HCT116 (cell line): ENCODE results near the gene SYNDIG1. TPM values are rescaled to one million over a fixed set of nuclear protein-coding genes. Genes with fewer than 3 reads are reported as not detected.
"Not testable (repeated sequence)": the region's sequence is repeated elsewhere in the genome, so short reads cannot be mapped to it uniquely, and the experiment has no call there.

Experiments
- ATAC-seq: fragments of 200-7000 bp; cut with Tn5 transposase; 2 replicates; pipeline ENCODE4 v1.9.1; 2020; ENCODE audit warnings: mild to moderate bottlenecking, moderate library complexity
- BruUV-seq: library from RNA; stranded (reverse); fragments of 400-500 nt; replicated peaks from 2 replicates; lab custom pipeline; 2021; lab: Mats Ljungman, UMichigan
- CTCF ChIA-PET: fragments of 300-600 bp; sonication (Branson Sonifier 250); formaldehyde crosslinking; loops from one replicate; lab custom pipeline; 2021; ENCODE audit warnings: antibody characterized with exemption; lab: Charles Lee
- POLR2A ChIA-PET: fragments of 300-600, 350-600 bp; sonication (Branson Sonifier 250); formaldehyde crosslinking; loops from one replicate; lab custom pipeline; 2021; ENCODE audit warnings: antibody characterized with exemption; lab: Charles Lee
- RAD21 ChIA-PET, 2 experiments: fragments of 300-600 bp; sonication (Branson Sonifier 250); formaldehyde crosslinking; loops; one replicate each; lab custom pipeline; 2023; ENCODE audit warnings: low total read pairs in 2 of 2; ENCODE audit not compliant: uncharacterized antibody in 2 of 2, unreplicated experiment in 2 of 2, low non-redundant PET in 1 of 2; lab: Charles Lee
- DNase-seq: peaks from one replicate; pipeline ENCODE4 v3.0.0-alpha.2; 2010; ENCODE audit warnings: low read depth, low spot score
- H2AFZ ChIP-seq: fragments of 200-600 bp; shearing (Covaris generic), sonication (generic); 2 replicates; pipeline ENCODE4 v1.6.1; 2017; ENCODE audit warnings: low read depth, mixed run types, mixed read lengths, antibody characterized with exemption, low read length; ENCODE audit not compliant: poor library complexity, severe bottlenecking
- H3K27ac ChIP-seq: 2 replicates; pipeline ENCODE4 v1.5.1; 2012; ENCODE audit warnings: low read depth, low read length
- H3K27me3 ChIP-seq: fragments of 200-600 bp; sonication (generic); 2 replicates; pipeline ENCODE4 v1.6.1; 2016; ENCODE audit warnings: mixed run types, low read length, mixed read lengths; ENCODE audit not compliant: insufficient read depth
- H3K36me3 ChIP-seq, 2 experiments: fragments of 200-500 bp in 1 of 2; fragments of 200-600 bp in 1 of 2; sonication (Bioruptor generic) in 1 of 2; sonication (generic) in 1 of 2; 2 replicates each; pipeline versions ENCODE4 v1.5.1 to v1.6.1; 2014 to 2016; ENCODE audit warnings: low read length in 2 of 2, inconsistent platforms in 1 of 2, mixed read lengths in 1 of 2, mixed run types in 1 of 2; ENCODE audit not compliant: insufficient read depth in 2 of 2, control insufficient read depth in 1 of 2
- H3K4me1 ChIP-seq, 2 experiments: fragments of 200-600 bp in 1 of 2; sonication (generic) in 1 of 2; 2 replicates each; pipeline versions ENCODE4 v1.5.1 to v1.6.1; 2012 to 2017; ENCODE audit warnings: low read length in 2 of 2, inconsistent platforms in 1 of 2, mild to moderate bottlenecking in 1 of 2, mixed read lengths in 1 of 2, mixed run types in 1 of 2, moderate library complexity in 1 of 2; ENCODE audit not compliant: insufficient read depth in 2 of 2, control insufficient read depth in 1 of 2
- H3K4me2 ChIP-seq: fragments of 200-600 bp; sonication (generic); 2 replicates; pipeline ENCODE4 v1.6.1; 2017; ENCODE audit warnings: mixed run types, low read length, mixed read lengths
- H3K4me3 ChIP-seq, 2 experiments: fragments of 200-600 bp in 1 of 2; sonication (generic) in 1 of 2; replicated peaks in 1 of 2; 2 replicates each; pipeline ENCODE4 v1.5.1; 2011 to 2016; ENCODE audit warnings: low read length in 2 of 2, control low read depth in 1 of 2, low read depth in 1 of 2, mild to moderate bottlenecking in 1 of 2, mixed read lengths in 1 of 2, mixed run types in 1 of 2
- H3K79me2 ChIP-seq: fragments of 200-600 bp; sonication (generic); 2 replicates; pipeline ENCODE4 v1.6.1; 2017; ENCODE audit warnings: mild to moderate bottlenecking, mixed run types, low read length, moderate library complexity, mixed read lengths; ENCODE audit not compliant: insufficient read depth
- H3K9ac ChIP-seq: fragments of 200-600 bp; sonication (generic); 2 replicates; pipeline ENCODE4 v1.6.1; 2016; ENCODE audit warnings: low read length, mixed read lengths
- H3K9me2 ChIP-seq: fragments of 200-600 bp; sonication (generic), shearing (Covaris generic); 2 replicates; pipeline ENCODE4 v1.6.1; 2017; ENCODE audit warnings: mixed run types, mild to moderate bottlenecking, moderate library complexity; ENCODE audit not compliant: insufficient read depth
- H3K9me3 ChIP-seq, 2 experiments: fragments of 200-500 bp in 1 of 2; fragments of 200-600 bp in 1 of 2; sonication (Bioruptor generic) in 1 of 2; sonication (generic) in 1 of 2; 2 replicates each; pipeline ENCODE4 v1.6.1; 2014 to 2017; ENCODE audit warnings: low read length in 2 of 2, mixed read lengths in 2 of 2, inconsistent platforms in 1 of 2, low read depth in 1 of 2, mild to moderate bottlenecking in 1 of 2, mixed run types in 1 of 2, moderate library complexity in 1 of 2; ENCODE audit not compliant: control insufficient read depth in 1 of 2, insufficient read depth in 1 of 2
- H4K20me1 ChIP-seq: fragments of 200-600 bp; sonication (generic), shearing (Covaris generic); 2 replicates; pipeline ENCODE4 v1.6.1; 2017; ENCODE audit warnings: mixed run types, mild to moderate bottlenecking, moderate library complexity; ENCODE audit not compliant: insufficient read depth
- CBX3 ChIP-seq: IDR thresholded peaks from 2 replicates; pipeline ENCODE4 v1.6.1; 2012; ENCODE audit warnings: low read depth
- EGR1 ChIP-seq: IDR thresholded peaks from 2 replicates; pipeline ENCODE4 v1.6.1; 2012; ENCODE audit warnings: low read depth
- ELF1 ChIP-seq: IDR thresholded peaks from 2 replicates; pipeline ENCODE4 v1.6.1; 2012; ENCODE audit warnings: low read depth, borderline replicate concordance
- EZH2 ChIP-seq: fragments of 200-600 bp; sonication (generic); IDR thresholded peaks from 2 replicates; pipeline ENCODE4 v1.6.1; 2017; ENCODE audit warnings: antibody characterized with exemption, mixed run types
- FOSL1 ChIP-seq: IDR thresholded peaks from 2 replicates; pipeline ENCODE4 v1.6.1; 2012; ENCODE audit warnings: low read depth
- POLR2A ChIP-seq: IDR thresholded peaks from 2 replicates; pipeline ENCODE4 v1.7.0; 2011; ENCODE audit warnings: borderline replicate concordance; ENCODE audit not compliant: insufficient read depth, insufficient read length; ENCODE audit errors: extremely low read depth
- POLR2AphosphoS5 ChIP-seq: IDR thresholded peaks from 2 replicates; pipeline ENCODE4 v1.6.1; 2011; ENCODE audit warnings: mild to moderate bottlenecking, low read depth, low read length, moderate library complexity
- RAD21 ChIP-seq: IDR thresholded peaks from 2 replicates; pipeline ENCODE4 v1.6.1; 2012; ENCODE audit warnings: low read depth, mild to moderate bottlenecking
- SP1 ChIP-seq: IDR thresholded peaks from 2 replicates; pipeline ENCODE4 v1.6.1; 2012; ENCODE audit warnings: low read depth
- TCF7L2 ChIP-seq: IDR thresholded peaks from 2 replicates; pipeline ENCODE4 v1.7.0; 2011; ENCODE audit warnings: borderline replicate concordance, inconsistent platforms; ENCODE audit not compliant: insufficient read depth, insufficient read length; ENCODE audit errors: extremely low read depth
- ZFX ChIP-seq: fragments of 450-650 bp; IDR thresholded peaks from 2 replicates; pipeline ENCODE4 v1.6.1; 2017
- intact Hi-C: fragments of 100-400 bp; cut with micrococcal nuclease; formaldehyde crosslinking; loops from 2 replicates; pipeline ENCODE4 v1.10.0; 2022
- total RNA-seq: library from RNA; stranded (reverse); gene quantifications from one replicate; pipeline ENCODE4 v1.2.1, GENCODE V29; 2021; ENCODE audit not compliant: unreplicated experiment
- TF ChIP-seq, protein P1 (sequence below), 3 experiments: fragments of 200-600 bp in 1 of 3; sonication (generic) in 1 of 3; IDR thresholded peaks in 2 of 3; conservative IDR thresholded peaks in 1 of 3; 2 replicates each; pipeline ENCODE4 v1.5.1; 2012 to 2017; ENCODE audit warnings: low read depth in 2 of 3, low read length in 2 of 3, antibody characterized with exemption in 1 of 3, borderline replicate concordance in 1 of 3, control low read depth in 1 of 3, mild to moderate bottlenecking in 1 of 3, mixed read lengths in 1 of 3, mixed run types in 1 of 3, moderate library complexity in 1 of 3; ENCODE audit not compliant: insufficient read depth in 1 of 3
- TF ChIP-seq, protein P2 (sequence below): IDR thresholded peaks from 2 replicates; pipeline ENCODE4 v1.6.1; 2012; ENCODE audit warnings: low read depth
- TF ChIP-seq, protein P3 (sequence below): IDR thresholded peaks from 2 replicates; pipeline ENCODE4 v1.6.1; 2012

The SYNDIG1 gene
- total RNA-seq, 1 experiment from 2014 or later, result not detected

DNA sequence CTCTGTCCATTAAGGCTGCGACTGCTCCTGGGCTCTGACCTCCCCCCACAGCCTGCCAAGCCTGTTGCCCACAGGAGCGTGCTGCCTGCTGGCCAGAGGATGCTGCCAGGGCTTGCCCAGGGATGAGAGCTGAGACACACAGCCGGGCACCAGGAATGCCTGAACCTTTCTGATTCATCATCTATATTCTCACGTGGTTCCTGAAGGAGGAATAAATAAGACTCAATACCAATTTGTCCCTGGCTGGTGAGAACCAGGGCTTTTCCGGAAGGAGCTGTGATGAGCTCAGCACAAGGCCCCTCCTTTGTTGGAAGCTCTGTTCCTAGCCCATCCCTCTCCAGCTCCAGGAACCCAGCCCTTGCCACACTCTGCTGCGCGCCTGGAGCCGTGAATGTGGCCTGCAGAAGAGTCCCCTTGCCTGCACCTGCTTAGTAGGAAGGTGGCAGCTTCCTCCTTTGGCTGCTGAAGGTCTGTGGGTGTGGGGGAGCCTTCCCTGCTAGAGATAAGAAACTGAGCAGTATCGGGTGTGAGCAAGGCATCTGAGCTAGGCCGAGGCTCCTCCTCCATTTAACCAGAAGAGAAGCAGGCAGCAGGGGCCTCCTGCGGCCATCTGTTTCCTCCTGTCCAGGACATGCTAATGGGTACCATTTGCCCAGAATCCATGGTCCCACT is 37.9 kb downstream of the SYNDIG1 start (continued):
- TF ChIP-seq, protein P1, sequence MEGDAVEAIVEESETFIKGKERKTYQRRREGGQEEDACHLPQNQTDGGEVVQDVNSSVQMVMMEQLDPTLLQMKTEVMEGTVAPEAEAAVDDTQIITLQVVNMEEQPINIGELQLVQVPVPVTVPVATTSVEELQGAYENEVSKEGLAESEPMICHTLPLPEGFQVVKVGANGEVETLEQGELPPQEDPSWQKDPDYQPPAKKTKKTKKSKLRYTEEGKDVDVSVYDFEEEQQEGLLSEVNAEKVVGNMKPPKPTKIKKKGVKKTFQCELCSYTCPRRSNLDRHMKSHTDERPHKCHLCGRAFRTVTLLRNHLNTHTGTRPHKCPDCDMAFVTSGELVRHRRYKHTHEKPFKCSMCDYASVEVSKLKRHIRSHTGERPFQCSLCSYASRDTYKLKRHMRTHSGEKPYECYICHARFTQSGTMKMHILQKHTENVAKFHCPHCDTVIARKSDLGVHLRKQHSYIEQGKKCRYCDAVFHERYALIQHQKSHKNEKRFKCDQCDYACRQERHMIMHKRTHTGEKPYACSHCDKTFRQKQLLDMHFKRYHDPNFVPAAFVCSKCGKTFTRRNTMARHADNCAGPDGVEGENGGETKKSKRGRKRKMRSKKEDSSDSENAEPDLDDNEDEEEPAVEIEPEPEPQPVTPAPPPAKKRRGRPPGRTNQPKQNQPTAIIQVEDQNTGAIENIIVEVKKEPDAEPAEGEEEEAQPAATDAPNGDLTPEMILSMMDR (IDR thresholded peaks at IDR 0.05 in 2 of 3, conservative IDR thresholded peaks at IDR 0.05 in 1 of 3; ENCODE audit: borderline replicate concordance in 1 of 3, insufficient read depth in 1 of 3, low read depth in 2 of 3, low read length in 2 of 3), result no peak
- TF ChIP-seq EZH2 (no peak), TCF7L2 (no peak)

DNA sequence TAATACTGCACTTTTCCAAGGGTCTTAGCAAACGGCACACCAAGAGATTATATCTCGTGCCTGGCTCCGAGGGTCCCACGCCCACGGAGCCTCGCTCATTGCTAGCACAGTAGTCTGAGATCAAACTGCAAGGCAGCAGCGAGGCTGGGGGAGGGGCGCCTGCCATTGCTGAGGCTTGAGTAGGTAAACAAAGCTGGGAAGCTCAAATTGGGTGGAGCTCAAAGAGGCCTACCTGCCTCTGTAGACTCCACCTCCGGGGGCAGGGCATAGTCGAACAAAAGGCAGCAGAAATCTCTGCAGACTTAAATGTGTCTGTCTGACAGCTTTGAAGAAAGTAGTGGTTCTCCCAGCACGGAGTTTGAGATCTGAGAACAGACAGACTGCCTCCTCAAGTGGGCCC is 43.0 kb downstream of the SYNDIG1 start:
- H3K4me3 ChIP-seq, H3K27me3 ChIP-seq, H3K4me2 ChIP-seq, DNase-seq, ATAC-seq, H3K9me3 ChIP-seq, H3K9me2 ChIP-seq, RAD21 ChIA-PET, H2AFZ ChIP-seq, H3K27ac ChIP-seq, H3K9ac ChIP-seq, intact Hi-C loops, H4K20me1 ChIP-seq, H3K4me1 ChIP-seq, BruUV-seq, POLR2A ChIA-PET, H3K36me3 ChIP-seq, H3K79me2 ChIP-seq, CTCF ChIA-PET: not testable (repeated sequence)

DNA sequence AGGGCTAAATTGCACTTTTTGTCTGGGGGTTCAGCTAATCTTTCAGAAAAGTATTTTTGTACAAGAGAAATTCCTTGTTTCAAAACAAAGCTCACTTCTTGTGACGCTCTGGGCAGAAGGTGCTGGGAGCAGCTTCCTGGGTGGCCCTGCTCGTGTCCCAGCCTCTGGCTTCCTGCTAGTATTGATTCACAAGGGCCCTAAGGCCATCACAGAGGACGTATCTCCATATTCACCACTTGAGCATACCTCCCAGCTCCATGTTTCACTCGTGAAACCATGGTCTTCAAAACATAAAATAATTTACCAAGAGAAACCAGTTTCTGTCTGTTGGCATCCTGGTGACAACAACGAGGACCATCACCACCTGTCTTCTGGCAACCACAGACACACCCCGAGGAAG is 49.1 kb downstream of the SYNDIG1 start:
- H3K36me3 ChIP-seq, result no peaks in the 10 kb centered on the region
- H4K20me1 ChIP-seq, result no peaks in the 10 kb centered on the region
- DNase-seq, result no peak
- ATAC-seq, result no peak
- intact Hi-C loops, result no loop called here
- H3K9me2 ChIP-seq, result no peaks in the 10 kb centered on the region
- no peaks in the 10 kb centered on the region for H3K9me3 ChIP-seq
- ChIA-PET RAD21 (no interaction called here), CTCF (no interaction called here), POLR2A (no interaction called here)
- no peak overlapping the region for H3K4me2 ChIP-seq
- H3K27me3 ChIP-seq, result 0 out of 2 replicates have a peak, but pooled peaks cover 3% of the 10 kb centered on the region
- no TSS peak for BruUV-seq
- no peaks in the 10 kb centered on the region for H3K79me2 ChIP-seq
- H3K4me1 ChIP-seq, result no peaks in the 10 kb centered on the region
- H3K27ac ChIP-seq, result no peak overlapping the region
- no peak overlapping the region for H2AFZ ChIP-seq
- H3K4me3 ChIP-seq, result no peak overlapping the region
- no peak overlapping the region for H3K9ac ChIP-seq
- TF ChIP-seq, protein P2, sequence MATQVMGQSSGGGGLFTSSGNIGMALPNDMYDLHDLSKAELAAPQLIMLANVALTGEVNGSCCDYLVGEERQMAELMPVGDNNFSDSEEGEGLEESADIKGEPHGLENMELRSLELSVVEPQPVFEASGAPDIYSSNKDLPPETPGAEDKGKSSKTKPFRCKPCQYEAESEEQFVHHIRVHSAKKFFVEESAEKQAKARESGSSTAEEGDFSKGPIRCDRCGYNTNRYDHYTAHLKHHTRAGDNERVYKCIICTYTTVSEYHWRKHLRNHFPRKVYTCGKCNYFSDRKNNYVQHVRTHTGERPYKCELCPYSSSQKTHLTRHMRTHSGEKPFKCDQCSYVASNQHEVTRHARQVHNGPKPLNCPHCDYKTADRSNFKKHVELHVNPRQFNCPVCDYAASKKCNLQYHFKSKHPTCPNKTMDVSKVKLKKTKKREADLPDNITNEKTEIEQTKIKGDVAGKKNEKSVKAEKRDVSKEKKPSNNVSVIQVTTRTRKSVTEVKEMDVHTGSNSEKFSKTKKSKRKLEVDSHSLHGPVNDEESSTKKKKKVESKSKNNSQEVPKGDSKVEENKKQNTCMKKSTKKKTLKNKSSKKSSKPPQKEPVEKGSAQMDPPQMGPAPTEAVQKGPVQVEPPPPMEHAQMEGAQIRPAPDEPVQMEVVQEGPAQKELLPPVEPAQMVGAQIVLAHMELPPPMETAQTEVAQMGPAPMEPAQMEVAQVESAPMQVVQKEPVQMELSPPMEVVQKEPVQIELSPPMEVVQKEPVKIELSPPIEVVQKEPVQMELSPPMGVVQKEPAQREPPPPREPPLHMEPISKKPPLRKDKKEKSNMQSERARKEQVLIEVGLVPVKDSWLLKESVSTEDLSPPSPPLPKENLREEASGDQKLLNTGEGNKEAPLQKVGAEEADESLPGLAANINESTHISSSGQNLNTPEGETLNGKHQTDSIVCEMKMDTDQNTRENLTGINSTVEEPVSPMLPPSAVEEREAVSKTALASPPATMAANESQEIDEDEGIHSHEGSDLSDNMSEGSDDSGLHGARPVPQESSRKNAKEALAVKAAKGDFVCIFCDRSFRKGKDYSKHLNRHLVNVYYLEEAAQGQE, result no peak
- TF ChIP-seq CBX3, result no peak
- TF ChIP-seq ZFX, result no peak
- no peak for TF ChIP-seq ELF1
- no peak for TF ChIP-seq POLR2AphosphoS5
- TF ChIP-seq SP1, result no peak
- TF ChIP-seq POLR2A, result no peak
- no peak for TF ChIP-seq FOSL1
- TF ChIP-seq EGR1, result no peak
- TF ChIP-seq RAD21, result no peak
- TF ChIP-seq, protein P3, sequence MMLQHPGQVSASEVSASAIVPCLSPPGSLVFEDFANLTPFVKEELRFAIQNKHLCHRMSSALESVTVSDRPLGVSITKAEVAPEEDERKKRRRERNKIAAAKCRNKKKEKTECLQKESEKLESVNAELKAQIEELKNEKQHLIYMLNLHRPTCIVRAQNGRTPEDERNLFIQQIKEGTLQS, result no peak
